22Rv1 (cell line): ENCODE data around the gene TMEM131.

Source experiments
- H3K27ac ChIP-seq: fragments of 450-650 bp; 2 replicates; pipeline ENCODE4 v1.5.1; 2017
- ZFX ChIP-seq: fragments of 450-650 bp; IDR thresholded peaks from 2 replicates; pipeline ENCODE4 v1.6.1; 2017; ENCODE audit warnings: antibody characterized with exemption, borderline replicate concordance
- TF ChIP-seq, protein P1 (sequence below): fragments of 450-650 bp; IDR thresholded peaks from 2 replicates; pipeline ENCODE4 v1.5.1; 2017; ENCODE audit warnings: mild to moderate bottlenecking

TMEM131 gene

DNA sequence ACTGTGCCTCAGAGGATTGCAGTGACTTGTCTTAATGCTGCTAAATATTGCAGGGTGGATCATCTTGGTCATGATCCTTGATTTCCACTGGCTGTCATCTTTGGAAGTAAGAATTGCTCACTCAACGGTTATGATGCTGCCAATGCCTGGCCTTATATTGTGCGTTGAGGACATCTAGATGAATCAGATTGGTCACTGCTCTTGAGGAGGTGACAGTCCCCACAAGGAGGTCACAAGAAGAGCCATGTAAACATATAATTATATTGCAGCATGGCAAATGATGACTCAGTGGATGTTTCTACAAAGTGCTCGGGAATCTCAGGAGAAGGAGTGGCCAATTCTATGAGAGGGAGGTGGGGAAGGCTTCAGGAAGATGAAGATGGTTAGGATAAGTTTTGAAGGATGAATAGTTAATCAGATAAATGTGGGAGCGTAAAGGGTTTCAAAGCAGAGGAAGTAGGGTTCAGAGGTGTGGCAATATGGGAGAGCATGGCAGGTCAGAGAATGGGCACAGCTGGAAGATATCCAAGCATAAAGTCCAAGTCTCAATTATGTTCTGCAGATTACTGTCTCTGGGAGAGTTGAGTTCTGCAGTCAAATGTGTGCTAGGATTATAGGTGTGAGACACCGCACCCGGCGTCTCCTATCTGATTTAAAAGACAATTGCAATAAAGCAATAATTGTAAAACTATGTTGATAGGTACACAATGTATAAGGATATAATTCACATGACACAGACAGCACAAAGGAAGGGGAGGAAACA lies 21.3 kb upstream of the TMEM131 start:
- H3K27ac ChIP-seq: no peak overlapping the region
- TF ChIP-seq ZFX: no peak

GRCh38 chr2:98015671-98016070 lies 19.9 kb upstream of the TMEM131 start:
- no peak overlapping the region for H3K27ac ChIP-seq
- TF ChIP-seq, protein P1, sequence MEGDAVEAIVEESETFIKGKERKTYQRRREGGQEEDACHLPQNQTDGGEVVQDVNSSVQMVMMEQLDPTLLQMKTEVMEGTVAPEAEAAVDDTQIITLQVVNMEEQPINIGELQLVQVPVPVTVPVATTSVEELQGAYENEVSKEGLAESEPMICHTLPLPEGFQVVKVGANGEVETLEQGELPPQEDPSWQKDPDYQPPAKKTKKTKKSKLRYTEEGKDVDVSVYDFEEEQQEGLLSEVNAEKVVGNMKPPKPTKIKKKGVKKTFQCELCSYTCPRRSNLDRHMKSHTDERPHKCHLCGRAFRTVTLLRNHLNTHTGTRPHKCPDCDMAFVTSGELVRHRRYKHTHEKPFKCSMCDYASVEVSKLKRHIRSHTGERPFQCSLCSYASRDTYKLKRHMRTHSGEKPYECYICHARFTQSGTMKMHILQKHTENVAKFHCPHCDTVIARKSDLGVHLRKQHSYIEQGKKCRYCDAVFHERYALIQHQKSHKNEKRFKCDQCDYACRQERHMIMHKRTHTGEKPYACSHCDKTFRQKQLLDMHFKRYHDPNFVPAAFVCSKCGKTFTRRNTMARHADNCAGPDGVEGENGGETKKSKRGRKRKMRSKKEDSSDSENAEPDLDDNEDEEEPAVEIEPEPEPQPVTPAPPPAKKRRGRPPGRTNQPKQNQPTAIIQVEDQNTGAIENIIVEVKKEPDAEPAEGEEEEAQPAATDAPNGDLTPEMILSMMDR: no peak
- TF ChIP-seq ZFX: no peak

DNA sequence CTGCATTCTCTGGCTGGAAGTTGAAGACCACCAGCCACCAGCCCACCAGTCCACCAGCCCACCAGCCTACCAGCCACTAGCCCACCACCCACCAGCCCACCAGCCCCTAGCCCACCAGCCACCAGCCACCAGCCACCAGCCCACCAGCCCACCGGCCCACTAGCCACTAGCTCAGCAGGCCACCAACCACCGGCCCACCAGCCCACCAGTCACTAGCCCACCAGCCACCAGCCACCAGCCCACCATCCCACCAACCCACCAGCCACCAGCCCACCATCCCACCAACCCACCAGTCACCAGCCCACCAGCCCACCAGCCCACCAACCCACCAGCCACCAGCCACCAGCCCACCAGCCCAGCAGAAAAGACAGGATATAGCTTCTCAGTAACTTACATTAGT lies 18.6 kb upstream of the TMEM131 start:
- H3K27ac ChIP-seq: no peak overlapping the region
- no peak for TF ChIP-seq ZFX
- TF ChIP-seq, protein P1: no peak

- TF ChIP-seq, protein P1: no peak
- no peak for TF ChIP-seq ZFX
- H3K27ac ChIP-seq: no peak overlapping the region
Measured at GRCh38 chr2:98013407-98014042, 17.8 kb upstream of the TMEM131 start.

DNA sequence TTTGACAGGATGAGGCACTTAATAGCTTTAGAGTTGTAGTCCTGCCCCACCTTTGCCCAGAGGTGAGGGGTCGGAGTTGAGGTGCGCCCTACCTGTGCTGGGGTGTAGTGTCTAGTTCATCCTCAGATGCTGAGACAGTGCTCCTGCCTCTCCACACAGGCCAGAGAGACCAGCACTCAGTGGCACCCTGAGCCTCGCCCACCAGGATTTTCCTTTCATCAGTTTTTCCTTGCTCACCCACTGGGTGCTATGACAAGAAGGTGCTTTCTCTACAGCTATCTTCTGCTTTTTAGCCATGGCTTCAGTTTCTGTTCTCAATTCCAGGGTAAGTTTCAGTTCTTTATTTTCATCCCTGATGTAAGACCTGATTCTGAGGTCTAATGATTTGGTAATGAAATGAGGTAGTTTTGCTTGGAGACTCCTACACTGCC lies 16.8 kb upstream of the TMEM131 start:
- H3K27ac ChIP-seq: no peak overlapping the region
- TF ChIP-seq, protein P1: no peak
- no peak for TF ChIP-seq ZFX

DNA sequence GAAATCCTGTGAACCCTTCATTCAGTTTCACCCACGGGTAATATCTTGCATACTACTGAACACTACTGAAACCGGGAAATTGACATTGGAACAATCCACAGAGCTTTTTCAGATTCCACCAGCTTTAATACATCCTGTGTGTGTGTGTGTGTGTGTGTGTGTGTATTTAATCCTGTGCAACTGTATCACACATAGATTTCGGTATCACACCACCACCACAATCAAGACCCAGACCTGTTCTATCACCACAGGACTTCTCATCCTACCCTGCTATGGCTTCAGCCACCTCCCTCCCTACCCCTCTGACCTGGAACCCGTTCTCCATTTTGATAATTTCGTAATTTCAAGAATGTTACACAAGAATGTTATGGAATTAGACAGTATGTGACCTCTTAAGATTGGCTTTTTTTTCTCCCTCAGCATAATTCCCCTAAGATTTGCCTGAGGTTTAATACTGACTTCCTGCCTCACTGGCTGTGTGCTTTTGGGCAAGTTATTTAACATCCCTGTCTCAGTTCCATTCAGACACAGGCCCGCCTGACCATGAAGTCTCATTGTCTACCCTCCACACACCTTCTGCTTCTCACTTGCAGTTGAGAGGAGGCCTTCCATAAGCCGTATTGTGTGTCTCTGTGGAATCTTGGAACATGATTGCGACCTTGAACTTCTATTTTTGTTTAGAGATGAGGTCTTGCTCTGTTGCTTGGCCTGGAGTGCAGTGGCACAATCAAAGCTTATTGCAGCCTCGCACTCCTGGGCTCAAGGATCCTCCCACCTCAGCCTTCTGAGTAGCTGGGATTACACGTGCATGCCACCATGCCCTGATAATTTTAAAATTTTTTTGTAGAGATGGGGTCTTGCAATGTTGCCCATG lies 14.4 kb upstream of the TMEM131 start:
- TF ChIP-seq, protein P1: no peak
- TF ChIP-seq ZFX: no peak
- no peak overlapping the region for H3K27ac ChIP-seq

GRCh38 chr2:98008415-98008814 lies 12.7 kb upstream of the TMEM131 start:
- no peak overlapping the region for H3K27ac ChIP-seq
- no peak for TF ChIP-seq ZFX
- TF ChIP-seq, protein P1: no peak
